ENCODE data around the gene CHP2.
"Not testable (repeated sequence)": the region's sequence is repeated elsewhere in the genome, so short reads cannot be mapped to it uniquely, and the experiment has no call there.

CHP2 gene

DNA sequence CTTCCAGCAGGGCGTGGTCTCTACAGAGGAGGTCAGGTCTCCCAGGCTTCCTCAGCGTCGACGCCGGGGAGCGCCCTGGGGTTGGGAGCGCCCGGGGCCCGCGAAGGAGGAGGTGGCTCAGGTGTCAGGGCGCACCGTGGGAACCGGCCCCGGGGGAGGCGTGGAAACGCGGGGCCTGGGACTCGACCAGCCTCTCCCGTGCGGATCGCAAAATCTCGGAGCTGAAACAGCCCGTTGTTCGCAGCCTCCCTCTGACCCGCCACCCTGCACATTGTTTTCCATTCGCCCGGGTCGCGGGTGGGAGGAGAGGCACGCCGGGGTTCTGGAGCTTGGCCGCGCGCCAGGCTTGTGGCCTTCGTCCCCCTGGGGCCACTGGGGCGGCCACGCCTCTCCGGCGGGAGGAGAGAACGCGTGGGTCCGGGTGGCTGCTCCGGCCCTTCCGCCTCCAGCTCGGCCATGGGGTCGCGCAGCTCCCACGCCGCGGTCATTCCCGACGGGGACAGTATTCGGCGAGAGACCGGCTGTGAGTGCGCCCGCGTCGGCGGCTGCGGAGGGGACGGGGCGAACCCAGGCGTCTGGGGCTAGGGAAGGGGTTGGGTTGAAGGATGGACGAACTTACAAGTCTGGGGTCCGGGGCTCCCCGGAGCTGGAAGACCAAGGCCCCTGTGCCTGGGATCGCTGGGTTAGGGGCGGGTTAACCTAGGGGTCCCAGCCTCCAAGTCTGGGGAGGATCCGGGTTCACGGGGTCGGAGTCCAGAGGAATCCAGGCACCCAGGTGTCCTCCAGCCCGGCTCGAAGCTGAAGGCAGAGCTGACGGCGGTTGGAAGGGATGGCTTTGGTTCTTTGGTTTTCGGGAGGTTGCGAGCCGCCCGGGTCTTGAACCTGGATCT, at the start of gene CHP2:
CHP2 (plus strand) TSS at position 433 of the 890 bp plus-strand sequence; CDS start at position 457, 24 bp downstream.
- DNase-seq (ENCODE audit: low spot score): no peak

DNA sequence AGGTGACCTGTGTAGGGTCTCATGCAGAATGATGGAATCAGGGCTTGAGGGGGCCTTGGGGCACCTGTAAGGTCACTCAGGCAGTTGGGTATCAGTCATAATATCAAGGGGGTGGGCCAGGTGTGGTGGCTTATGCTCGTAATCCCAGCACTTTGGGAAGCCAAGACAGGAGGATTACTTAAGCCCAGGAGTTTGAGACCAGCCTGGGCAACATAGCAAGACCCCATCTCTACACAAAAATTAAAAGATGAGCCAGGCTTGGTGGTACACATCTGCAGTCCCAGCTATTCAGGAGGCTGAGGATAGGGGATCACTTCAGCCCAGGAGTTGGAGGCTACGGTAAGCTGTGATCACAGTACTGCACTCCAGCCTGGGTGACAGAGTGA, 49.3 kb upstream of the CHP2 start:
- DNase-seq (ENCODE audit: low spot score): no peak

DNA sequence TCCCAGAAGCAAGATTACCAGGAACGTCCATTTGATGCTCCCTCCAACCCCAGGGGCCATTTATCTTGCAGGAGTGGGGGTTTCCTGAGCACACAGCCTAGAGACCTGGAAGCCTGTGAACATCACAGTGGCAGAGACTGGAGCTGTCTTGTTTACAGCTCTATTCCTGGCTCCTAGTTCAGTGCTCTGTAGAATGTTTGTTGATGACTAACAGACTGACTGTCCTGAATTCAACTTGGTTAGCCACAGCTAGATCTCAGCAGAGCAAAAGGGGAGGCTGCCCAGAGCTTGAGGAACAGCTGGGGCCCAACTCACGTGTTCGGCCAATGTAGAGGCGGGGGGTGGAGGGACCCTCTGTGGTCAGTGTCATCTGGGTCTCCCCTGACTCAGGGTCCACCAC, 48.4 kb upstream of the CHP2 start:
- no peak for DNase-seq (ENCODE audit: low spot score)

DNA sequence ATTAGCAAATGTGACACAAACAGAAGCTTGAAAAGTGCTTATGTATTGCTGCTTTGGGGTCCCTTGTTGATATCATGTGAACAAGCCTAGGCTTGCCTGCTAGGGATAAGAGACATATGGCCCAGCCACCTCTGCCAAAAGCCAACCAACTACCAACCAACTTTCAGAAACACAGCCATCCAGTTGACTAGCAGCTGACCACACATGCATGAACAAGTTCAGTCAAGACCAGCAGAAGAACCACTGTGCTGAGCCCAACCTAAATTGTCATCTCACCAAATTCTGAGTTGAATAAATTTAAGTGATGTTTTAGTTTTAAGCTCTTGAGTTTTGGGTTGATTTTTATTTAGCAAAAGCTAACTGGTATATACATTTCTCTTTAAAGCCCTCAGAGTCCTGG, 45.3 kb upstream of the CHP2 start:
- DNase-seq (ENCODE audit: low spot score): no peak

DNA sequence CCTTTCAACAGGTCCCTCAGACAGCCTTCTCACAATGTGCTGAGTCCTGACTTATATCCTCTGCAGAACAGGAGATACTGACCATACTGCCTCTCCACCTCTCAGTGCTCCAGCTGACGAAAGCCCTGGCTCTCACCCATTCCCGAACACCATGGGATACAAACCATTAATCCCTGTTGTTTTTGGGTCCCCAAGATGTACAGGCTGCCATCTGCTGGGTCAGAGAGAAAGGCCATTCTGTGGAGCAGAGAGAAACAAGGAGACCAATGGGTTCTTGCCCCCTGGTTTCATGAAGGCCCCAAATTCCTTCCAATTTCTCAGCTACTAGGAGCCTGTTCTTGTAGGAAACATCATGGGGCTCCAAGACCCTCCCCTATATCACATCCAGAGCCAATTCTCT, 44.8 kb upstream of the CHP2 start:
- no peak for DNase-seq (ENCODE audit: low spot score)

DNA sequence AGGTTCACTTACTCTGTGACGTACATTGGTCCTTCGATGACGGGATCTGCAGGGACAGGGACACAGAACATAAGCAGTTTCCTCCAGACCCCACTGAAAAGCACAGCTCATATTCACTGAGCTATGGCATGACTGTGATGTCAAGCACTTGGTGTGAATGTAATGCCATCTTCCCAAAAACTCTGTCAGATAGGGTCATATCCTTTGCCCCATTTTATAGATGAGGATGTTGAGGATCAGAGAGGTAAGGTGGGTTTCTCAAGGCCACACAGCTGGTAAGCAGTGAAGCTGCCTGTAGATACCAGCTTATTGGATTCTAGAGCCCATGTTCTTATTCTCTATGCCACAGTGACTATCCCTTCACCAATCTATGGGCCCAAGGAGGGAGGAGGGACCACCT, 44.3 kb upstream of the CHP2 start:
- DNase-seq (ENCODE audit: low spot score): no peak

DNA sequence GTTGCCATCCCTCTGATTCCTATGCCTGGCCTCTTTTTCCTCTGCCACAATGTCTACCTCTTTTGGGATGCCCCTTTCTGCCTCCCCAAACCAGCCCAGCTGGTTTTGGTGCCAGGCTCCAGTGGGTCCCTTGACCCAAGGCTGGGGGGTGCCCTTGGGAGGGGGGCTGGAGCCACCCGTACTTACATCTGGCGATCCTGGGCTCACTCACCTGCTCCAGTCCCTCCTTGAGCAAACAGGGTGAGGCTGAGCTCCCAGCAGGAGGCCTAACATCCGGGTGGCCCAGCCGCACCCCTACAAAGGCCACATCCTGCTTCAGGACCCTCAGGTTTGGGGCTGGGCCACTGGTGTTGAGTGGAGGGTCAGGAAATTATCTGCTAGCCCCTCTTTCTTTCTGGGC, 43.0 kb upstream of the CHP2 start:
- no peak for DNase-seq (ENCODE audit: low spot score)

DNA sequence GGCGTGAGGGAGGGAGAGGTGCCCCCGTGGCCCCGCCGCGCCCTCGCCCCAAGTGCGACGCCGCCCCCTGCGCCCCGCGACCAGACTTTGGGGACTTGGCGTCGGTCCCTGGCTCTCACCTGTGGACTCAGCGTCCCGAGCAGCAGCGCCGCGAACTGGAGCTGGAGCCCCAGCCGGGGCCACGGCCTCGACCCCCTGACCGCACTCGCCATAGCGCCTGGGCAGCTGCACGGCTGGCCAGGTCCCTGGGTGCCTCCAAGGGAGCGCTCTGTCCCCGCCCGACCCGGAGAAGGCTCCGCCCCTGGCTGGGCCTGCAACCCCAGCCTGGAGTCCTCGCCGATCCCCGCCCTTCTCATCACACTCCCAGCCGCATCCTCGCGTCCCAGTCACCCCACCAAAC, 41.9 kb upstream of the CHP2 start, which contains the start of gene ERN2:
ERN2 (minus strand) TSS at position 247 of the 400 bp plus-strand sequence; CDS start at position 212, 35 bp downstream.
- no peak for DNase-seq (ENCODE audit: low spot score)

DNA sequence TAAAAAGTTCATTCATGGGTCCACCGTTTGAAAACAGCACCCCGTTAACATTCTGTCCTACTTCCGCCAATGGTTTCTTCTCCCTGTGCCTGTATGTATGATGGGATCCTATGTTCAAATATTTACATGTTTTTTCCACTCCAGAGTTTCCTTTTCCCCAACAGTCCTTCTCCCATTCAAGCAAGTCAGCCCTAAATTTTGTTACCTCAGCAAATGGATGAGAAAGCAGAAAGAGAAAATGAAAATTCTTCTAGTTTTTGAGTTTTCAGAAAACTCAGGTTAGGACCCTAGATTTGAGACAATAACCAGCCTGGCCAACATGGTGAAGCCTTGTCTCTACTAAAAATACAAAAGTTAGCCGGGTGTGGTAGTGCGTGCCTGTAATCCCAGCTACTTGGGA, 38.3 kb upstream of the CHP2 start:
- DNase-seq (ENCODE audit: low spot score): no peak

DNA sequence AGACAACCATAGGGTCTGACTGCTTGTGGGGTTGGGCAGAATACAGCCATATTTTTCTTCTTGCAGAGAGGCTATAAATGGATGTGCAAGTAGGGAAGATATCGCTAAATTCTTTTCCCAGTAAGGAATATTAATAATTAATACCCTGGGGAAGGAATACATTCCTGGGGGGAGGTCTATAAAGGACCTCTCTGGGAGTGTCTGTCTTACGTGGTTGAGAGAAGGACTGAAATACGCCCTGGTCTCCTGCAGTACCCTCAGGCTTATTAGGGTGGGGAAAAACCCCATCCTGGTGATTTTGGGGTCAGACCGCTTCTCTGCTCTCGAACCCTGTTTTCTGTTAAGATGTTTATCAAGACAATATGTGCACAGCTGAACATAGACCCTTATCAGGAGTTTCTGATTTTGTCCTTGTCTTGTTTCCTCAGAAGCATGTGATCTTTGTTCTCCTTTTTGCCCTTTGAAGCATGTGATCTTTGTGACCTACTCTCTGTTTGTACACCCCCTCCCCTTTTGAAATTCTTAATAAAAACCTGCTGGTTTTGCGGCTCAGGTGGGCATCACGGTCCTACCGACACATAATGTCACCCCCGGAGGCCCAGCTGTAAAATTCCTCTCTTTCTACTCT, 32.1 kb upstream of the CHP2 start:
- DNase-seq (ENCODE audit: low spot score): not testable (repeated sequence)

DNA sequence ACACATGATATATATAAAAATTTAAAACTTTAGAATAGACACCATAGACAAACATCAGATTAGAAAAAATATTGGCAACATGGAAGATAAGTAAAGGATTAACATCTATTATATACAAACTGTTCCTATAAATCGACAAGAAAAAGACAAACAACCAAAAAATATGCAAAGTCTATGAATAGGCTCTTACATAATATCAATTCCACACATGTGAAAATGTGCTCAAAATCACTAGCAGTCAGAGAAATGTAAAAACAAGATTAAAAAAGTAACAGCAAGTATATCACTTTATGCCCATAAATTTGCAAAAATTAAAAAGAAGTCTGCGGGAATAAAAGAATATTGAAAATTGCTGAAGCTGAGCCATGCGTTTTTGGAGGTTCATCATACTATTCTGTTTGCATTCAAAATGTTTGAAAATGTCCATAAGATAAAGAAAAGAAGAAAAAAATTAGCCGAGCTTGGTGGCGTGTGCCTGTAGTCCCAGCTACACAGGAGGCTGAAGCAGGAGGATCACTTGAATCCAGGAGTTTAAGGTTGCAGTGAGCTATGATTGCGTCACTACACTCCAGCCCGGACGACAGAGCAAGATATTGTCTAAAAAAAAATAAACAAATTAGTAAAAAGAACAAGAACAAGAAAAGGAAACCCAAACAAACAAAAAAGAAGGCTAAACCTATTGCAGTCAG, 30.6 kb upstream of the CHP2 start:
- no peak for DNase-seq (ENCODE audit: low spot score)

DNA sequence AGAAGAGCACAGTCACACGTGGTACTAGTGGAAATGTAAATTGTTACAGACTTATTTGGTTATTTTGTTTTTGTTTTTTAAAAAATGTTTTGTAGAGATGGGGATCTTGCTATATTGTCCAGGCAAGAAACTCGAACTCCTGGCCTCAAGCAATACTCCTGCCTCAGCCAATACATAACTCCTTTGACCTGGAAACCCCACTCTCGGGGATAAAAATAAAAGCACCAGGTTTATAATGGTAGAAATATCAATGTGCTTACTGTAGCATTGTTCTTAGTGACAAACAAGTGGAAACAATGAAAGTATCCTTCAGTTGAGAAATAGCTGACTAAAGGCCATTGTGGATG, 30.1 kb upstream of the CHP2 start:
- no peak for DNase-seq (ENCODE audit: low spot score)

DNA sequence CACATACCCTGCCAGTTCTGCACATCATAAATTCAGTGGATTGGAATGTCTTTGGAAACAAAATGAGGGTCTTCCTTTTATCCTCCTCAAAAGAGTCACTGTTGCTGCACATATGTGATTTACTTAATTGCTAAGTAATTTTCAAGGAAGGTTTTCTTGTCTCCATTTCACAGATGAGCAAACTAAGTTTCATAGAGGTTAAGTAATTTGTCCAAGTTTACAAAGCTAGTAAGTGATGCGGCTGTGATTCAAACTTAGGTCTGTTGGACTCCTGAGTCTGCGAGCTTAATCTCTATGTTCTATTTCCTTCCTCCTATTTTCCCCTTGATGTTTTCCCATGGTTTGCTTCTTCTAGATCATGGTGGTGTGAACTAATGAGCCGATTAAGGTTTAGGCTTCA, 28.1 kb upstream of the CHP2 start:
- DNase-seq (ENCODE audit: low spot score): no peak

DNA sequence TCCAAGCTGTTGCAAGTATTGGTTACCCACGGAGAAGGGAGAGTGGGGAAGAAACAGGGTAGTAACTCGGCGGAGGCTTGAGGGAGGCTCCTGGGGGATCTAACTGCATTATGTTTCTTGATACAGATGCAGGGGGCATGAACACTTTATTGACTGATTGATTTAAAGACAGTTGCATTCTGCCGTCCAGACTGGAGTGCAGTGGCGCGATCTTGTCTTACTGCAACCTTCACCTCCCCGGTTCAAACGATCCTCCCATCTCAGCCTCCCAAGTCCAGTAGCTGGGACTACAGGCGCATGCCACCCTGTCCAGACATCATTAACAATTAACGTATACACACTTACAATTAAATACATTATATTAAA, 26.7 kb upstream of the CHP2 start:
- no peak for DNase-seq (ENCODE audit: low spot score)

DNA sequence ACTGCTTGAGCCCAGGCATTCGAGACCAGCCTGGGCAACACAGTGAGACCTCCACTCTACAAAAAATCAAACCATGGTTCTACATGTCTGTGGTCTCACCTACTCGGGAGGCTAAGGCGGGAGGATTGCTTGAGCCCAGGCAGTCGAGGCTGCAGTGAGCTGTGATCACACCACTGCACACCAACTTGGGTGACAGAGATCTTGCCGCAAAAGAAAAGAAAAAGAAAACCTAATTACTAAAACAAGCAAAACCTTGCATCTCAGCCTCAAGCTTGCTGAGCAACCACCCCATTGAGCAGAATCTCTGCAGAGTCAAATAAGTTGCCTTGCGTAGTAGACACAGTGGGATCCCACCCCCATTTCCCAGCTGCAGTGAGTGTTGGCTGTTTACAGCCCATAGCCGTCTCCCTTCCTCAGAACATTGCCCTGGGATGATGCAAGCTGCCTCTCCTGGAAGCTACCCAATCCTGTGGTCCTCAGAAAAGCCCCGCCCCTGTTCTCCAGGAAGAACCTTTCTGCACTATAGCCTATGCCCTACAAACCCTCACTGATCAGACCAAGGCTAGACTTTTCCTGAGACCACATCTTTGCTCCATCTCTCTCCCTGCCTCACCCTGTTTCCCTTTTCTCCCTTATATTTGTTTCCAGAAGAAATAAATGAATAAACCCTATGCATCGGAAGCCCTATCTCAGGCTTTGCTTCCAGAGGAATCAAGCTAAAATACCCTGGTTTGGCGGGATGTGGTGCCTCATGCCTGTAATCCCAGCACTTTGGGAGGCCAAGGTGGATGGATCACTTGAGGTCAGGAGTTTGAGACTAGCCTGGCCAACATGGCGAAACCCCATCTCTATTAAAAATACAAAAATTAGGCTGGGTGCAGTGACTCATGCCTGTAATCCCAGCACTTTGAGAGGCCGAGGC, 25.1 kb upstream of the CHP2 start:
- no peak for DNase-seq (ENCODE audit: low spot score)

DNA sequence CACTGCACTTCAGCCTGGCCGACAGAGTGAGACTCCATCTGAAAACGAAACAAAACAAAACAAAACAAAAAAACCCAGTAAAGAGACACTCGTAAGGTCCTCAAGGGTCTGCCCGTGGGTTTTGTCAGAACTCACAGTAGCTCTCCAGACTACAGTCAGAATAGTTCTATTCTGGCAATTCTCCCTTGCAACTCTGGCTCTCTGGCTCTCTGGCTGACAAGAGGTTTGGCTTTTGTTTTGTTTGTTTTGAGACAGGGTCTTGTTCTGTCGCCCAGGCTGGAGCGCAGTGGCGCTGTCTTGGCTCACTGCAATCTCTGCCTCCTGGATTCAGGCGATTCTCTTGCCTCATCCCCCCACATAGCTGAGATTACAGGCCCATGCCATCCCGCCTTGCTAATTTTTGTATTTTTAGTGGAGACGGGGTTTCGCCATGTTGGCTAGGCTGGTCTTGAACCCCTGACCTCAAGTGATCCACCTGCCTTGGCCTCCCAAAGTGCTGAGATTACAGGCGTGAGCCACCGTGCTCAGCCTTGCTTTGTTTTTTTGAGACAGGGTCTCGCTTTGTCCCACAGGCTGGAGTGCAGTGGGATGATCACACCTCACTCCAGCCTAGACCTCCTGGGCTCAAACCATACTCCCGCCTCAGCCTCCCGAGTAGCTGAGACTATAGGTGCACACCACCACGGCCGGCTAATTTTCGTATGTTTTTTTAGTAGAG, 20.5 kb upstream of the CHP2 start:
- DNase-seq (ENCODE audit: low spot score): no peak

DNA sequence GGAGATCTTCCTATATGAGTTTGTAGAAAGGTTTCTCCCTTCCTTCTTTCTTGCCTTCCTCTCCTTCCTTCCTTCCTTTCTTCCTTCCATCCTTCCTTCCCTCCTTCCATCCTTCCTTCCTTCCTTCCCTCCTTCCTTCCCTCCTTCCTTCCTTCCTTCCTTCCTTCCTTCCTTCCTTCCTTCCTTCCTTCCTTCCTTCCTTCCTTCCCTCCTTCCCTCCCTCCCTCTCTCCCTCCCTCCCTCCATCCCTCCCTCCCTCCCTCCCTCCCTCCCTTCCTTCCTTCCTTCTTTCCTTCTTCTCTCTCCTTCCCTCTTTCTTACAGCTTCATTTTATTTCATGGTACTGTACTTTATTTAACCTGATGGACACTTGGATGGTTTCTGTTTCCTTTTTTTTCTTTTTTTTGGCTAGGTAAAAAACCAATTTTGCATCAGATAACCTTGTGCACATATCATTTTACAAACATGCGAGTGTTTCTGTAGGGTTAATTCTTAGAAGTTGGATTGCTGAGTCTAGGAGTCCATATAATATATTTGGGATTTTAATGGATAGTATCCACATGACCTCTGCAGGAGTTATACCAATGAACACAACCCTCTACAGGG, 17.3 kb upstream of the CHP2 start:
- DNase-seq (ENCODE audit: low spot score): not testable (repeated sequence)

DNA sequence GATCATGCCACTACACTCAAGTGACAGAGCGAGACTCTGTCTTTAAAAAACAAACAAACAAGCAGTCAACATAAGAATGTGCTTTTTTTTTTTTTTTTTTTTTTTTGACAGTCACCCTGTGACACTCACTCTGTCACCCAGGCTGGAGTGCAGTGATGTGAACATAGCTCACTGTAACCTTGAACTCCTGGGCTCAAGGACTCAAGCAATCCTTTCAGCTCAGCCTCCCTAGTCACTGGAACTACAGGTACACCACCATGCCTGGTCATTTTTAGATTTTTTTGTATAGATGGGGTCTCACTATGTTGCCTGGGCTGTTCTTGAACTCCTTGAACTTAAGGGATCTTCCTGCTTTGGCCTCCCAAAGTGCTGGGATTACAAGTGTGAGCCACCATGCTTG, 15.3 kb upstream of the CHP2 start:
- no peak for DNase-seq (ENCODE audit: low spot score)

DNA sequence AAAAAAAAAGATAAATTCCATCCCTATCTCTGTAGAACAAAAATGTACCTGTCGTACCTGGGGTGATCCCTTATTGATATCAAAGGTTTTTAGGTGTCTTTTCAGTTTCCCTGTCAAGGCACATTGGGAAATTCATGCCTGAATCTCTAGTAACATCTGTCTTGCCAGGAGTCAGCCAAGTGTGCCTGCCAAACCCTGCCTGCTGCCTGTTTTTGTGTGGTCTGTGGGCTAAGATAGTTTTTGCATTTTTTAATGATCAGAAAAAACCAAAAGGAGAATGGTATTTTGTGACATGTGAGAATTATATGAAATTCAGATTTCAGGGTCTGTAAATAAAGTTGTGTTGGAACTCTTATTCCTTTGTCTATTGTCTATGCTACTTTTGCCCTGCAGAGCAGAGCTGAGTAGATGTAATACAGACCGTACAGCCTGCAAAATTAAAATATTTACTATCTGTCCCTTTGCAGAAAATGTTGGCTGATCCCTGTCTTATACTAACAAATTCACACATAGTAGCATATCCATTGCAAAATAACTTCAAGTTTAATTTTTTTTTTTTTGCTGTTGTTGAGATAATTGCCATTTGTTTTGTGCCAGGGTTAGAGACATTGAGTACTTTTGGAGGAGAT, 13.0 kb upstream of the CHP2 start:
- no peak for DNase-seq (ENCODE audit: low spot score)

DNA sequence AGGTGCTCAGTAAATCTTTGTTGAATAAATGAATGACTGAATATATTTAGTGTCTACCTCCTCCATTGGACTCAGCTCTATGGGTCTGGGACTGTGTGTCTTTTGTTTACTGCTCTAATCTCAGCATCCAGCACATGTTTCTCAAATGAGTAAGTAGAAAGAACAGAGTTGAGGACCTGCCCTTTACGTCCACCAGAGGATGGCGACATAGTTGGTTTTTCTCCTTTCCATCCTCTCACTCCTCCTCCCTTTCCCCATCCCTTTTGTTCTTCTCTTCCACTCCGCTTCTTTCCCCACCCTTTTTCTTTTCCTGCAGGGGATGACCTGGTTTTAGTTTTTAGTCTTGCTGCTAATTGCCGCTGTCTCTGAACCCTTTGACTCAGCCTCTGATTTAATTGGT, 12.1 kb upstream of the CHP2 start:
- no peak for DNase-seq (ENCODE audit: low spot score)

DNA sequence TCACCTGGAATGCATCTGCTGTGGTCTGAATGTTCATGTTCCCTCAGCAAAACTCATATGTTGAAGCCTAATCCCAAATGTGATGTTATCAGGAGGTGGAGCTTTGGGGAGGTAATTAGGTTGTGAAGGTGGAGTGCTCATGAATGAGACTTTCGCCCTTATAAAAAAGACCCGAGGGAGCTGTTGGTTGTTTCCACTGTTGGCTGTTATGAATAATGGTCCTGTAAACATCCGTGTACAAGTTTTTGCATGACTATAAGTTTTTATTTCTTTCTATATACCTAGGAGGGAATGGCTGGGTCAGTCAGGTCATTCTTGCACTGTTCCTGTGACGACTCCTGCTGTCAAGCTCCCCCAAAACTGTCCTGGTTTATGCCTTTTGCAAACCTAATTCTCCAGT, 9.6 kb upstream of the CHP2 start:
- no peak for DNase-seq (ENCODE audit: low spot score)

All from COLO829 (cell line).